IPS-NIHi7 (cell line): ENCODE results near the gene SLC6A18.
"Not testable (repeated sequence)": the region's sequence is repeated elsewhere in the genome, so short reads cannot be mapped to it uniquely, and the experiment has no call there.

Experiments used
- DNase-seq: peaks from one replicate; pipeline ENCODE4 v3.0.0; 2012; ENCODE audit warnings: mixed read lengths; ENCODE audit errors: extremely low spot score

Gene SLC6A18

GRCh38 chr5:1215320-1216096, 9.7 kb upstream of the SLC6A18 start:
- DNase-seq, result no peak

GRCh38 chr5:1216211-1216917, 8.8 kb upstream of the SLC6A18 start:
- DNase-seq, result no peak

GRCh38 chr5:1216918-1217295, 8.3 kb upstream of the SLC6A18 start:
- no peak for DNase-seq

GRCh38 chr5:1217596-1218206, 7.5 kb upstream of the SLC6A18 start:
- DNase-seq, result peak; percentile 63

GRCh38 chr5:1218351-1219080, 6.7 kb upstream of the SLC6A18 start:
- DNase-seq, result no peak

GRCh38 chr5:1219098-1219767, 5.9 kb upstream of the SLC6A18 start:
- DNase-seq, result no peak

GRCh38 chr5:1219768-1220100, 5.4 kb upstream of the SLC6A18 start:
- DNase-seq, result no peak

GRCh38 chr5:1220351-1220750, 4.8 kb upstream of the SLC6A18 start:
- DNase-seq, result no peak

GRCh38 chr5:1220831-1221230, 4.3 kb upstream of the SLC6A18 start:
- DNase-seq, result no peak

GRCh38 chr5:1221721-1222120, 3.5 kb upstream of the SLC6A18 start:
- DNase-seq, result no peak

GRCh38 chr5:1222147-1222546, 3.0 kb upstream of the SLC6A18 start:
- DNase-seq, result no peak

GRCh38 chr5:1222621-1223277, 2.4 kb upstream of the SLC6A18 start:
- no peak for DNase-seq

GRCh38 chr5:1223278-1223670, 1.9 kb upstream of the SLC6A18 start:
- no peak for DNase-seq

GRCh38 chr5:1224631-1225030, 550 bp upstream of the SLC6A18 start:
- DNase-seq, result no peak

GRCh38 chr5:1226231-1226630, 1.1 kb downstream of the SLC6A18 start:
- no peak for DNase-seq

- no peak for DNase-seq
Observed at GRCh38 chr5:1226839-1227581, 1.8 kb downstream of the SLC6A18 start.

GRCh38 chr5:1227667-1228066, 2.5 kb downstream of the SLC6A18 start:
- no peak for DNase-seq

- no peak for DNase-seq
Observed at GRCh38 chr5:1228120-1228519, 2.9 kb downstream of the SLC6A18 start.

- not testable (repeated sequence) for DNase-seq
Observed at GRCh38 chr5:1229023-1229422, 3.8 kb downstream of the SLC6A18 start.

- DNase-seq, result no peak
Observed at GRCh38 chr5:1229822-1230221, 4.6 kb downstream of the SLC6A18 start.

- no peak for DNase-seq
Observed at GRCh38 chr5:1230551-1230950, 5.4 kb downstream of the SLC6A18 start.
